ENCODE results near the gene FBXL14. TPM values are rescaled to one million over a fixed set of nuclear protein-coding genes. Genes with fewer than 3 reads are reported as not detected.

The FBXL14 gene
- total and polyA plus RNA-seq, 4 donors = 0.67 to 7.5 (median 4.9) TPM

DNA sequence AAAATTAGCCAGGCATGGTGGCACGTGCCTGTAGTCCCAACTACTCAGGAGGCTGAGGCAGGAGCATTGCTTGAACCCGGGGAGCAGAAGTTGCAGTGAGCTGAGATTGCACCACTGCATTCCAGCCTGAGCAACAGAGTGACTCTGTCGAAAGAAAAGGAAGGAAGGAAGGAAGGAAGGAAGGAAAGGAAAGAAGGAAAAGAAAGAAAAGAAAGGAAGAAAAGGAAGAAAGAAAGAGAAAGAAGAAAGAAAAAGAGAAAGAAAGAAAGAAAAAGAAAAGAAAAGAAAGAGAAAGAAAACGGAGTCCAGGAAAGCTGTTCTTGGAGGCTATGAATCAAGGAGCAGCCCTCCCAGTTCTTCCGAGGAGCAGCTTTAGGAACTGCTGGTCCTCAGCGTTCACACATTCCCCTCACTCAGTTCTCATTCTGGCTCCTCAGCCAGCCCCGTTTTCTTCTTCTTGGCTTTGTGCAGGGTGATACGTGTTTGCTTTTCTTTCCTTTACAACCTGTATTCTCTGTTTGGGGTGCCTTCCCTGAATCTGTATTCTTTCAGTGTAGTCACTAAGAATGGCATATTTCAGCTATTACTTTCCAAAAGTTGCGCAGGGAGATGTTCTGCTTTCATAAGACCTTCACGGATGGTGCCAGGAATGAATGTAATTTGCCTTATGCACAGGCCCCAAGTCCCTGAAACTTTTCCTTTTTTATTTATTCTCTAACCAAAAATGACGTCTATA lies 12.2 kb downstream of the FBXL14 start:
- H3K27me3 ChIP-seq (ENCODE audit: control insufficient read depth in 4 of 4, insufficient read depth in 4 of 4, low read length in 3 of 4) = no peaks in the 10 kb centered on the region
- H3K9ac ChIP-seq (ENCODE audit: low read depth in 1 of 2, low read length in 2 of 2) = no peak overlapping the region
- H3K27ac ChIP-seq (ENCODE audit: low read depth in 1 of 2, low read length in 2 of 2) = no peak overlapping the region
- peaks cover under 1 to 7% (median 2%) of the 10 kb centered on the region in 4 donors for H3K4me1 ChIP-seq (ENCODE audit: control insufficient read depth in 4 of 4, insufficient read depth in 4 of 4, low read length in 3 of 4)
- 88% methylated on average over 11 of the region's 11 CpGs for WGBS
- H3K36me3 ChIP-seq (ENCODE audit: control insufficient read depth in 4 of 4, insufficient read depth in 3 of 4, low read depth in 1 of 4, low read length in 3 of 4) = no peaks in the 10 kb centered on the region
- no peak for DNase-seq (ENCODE audit: low spot score)
- H3K4me3 ChIP-seq (ENCODE audit: low read depth in 1 of 3, low read length in 3 of 3) = no peak overlapping the region
- TF ChIP-seq HNF4G (IDR thresholded peaks at IDR 0.05) (no peak), HNF4A (conservative IDR thresholded peaks at IDR 0.05) (no peak), YY1 (IDR thresholded peaks at IDR 0.05) (no peak), SP1 (IDR thresholded peaks at IDR 0.05) (no peak), REST (IDR thresholded peaks at IDR 0.05) (no peak), JUND (IDR thresholded peaks at IDR 0.05) (no peak), EGR1 (IDR thresholded peaks at IDR 0.05; ENCODE audit: low read depth in 2 of 2) (no peak), FOXA1 (IDR thresholded peaks at IDR 0.05) (no peak), GABPA (IDR thresholded peaks at IDR 0.05 in 1 of 2, conservative IDR thresholded peaks at IDR 0.05 in 1 of 2) (no peak), NR2F2 (IDR thresholded peaks at IDR 0.05) (no peak)
- TF ChIP-seq, protein P1, sequence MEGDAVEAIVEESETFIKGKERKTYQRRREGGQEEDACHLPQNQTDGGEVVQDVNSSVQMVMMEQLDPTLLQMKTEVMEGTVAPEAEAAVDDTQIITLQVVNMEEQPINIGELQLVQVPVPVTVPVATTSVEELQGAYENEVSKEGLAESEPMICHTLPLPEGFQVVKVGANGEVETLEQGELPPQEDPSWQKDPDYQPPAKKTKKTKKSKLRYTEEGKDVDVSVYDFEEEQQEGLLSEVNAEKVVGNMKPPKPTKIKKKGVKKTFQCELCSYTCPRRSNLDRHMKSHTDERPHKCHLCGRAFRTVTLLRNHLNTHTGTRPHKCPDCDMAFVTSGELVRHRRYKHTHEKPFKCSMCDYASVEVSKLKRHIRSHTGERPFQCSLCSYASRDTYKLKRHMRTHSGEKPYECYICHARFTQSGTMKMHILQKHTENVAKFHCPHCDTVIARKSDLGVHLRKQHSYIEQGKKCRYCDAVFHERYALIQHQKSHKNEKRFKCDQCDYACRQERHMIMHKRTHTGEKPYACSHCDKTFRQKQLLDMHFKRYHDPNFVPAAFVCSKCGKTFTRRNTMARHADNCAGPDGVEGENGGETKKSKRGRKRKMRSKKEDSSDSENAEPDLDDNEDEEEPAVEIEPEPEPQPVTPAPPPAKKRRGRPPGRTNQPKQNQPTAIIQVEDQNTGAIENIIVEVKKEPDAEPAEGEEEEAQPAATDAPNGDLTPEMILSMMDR (IDR thresholded peaks at IDR 0.05; ENCODE audit: low read depth, low read length, missing input control) = no peak
- H3K9me3 ChIP-seq (ENCODE audit: control insufficient read depth in 4 of 4, low read length in 3 of 4) = no peaks in the 10 kb centered on the region

DNA sequence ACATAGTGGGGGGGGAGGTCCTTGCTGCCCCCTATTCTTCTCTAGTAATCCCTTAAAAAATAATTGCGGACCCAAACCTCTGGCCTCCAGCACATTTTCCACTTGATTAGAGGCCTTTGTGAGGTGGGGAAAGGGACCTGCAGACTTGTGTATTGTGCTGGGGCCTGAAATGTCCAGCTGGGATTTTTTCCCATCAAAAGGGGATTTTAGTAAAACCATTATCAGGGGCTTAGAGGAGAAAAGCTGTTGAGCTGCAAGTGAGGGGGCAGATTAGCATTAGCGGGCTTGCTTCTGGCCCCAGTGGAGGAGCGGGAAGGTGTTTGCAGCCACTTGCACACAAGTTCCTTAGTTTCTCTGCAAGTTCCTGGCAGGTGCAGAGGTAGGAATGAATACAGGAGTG lies 13.9 kb downstream of the FBXL14 start:
- no peak for DNase-seq (ENCODE audit: low spot score)
- Histone ChIP-seq H3K4me1 (ENCODE audit: control insufficient read depth in 4 of 4, insufficient read depth in 4 of 4, low read length in 3 of 4) (peaks cover 4 to 18% (median 12%) of the 10 kb centered on the region in 4 donors), H3K9ac (ENCODE audit: low read depth in 1 of 2, low read length in 2 of 2) (no peak overlapping the region), H3K27ac (ENCODE audit: low read depth in 1 of 2, low read length in 2 of 2) (no peak overlapping the region), H3K36me3 (ENCODE audit: control insufficient read depth in 4 of 4, insufficient read depth in 3 of 4, low read depth in 1 of 4, low read length in 3 of 4) (no peaks in the 10 kb centered on the region), H3K9me3 (ENCODE audit: control insufficient read depth in 4 of 4, low read length in 3 of 4) (no peaks in the 10 kb centered on the region), H3K27me3 (ENCODE audit: control insufficient read depth in 4 of 4, insufficient read depth in 4 of 4, low read length in 3 of 4) (no peaks in the 10 kb centered on the region), H3K4me3 (ENCODE audit: low read depth in 1 of 3, low read length in 3 of 3) (no peak overlapping the region)
- TF ChIP-seq NR2F2 (IDR thresholded peaks at IDR 0.05) = no peak
- 99% methylated on average over 3 of the region's 3 CpGs for WGBS
